HG03558 (cell line): ENCODE measurements around the gene DACH2.
"Not testable (repeated sequence)": the region's sequence is repeated elsewhere in the genome, so short reads cannot be mapped to it uniquely, and the experiment has no call there.

Source experiments
- ATAC-seq: cut with Tn5 transposase; IDR thresholded peaks from one replicate; pipeline ENCODE4 v1.9.1; 2021; ENCODE audit warnings: moderate number of reproducible peaks; ENCODE audit not compliant: unreplicated experiment; ENCODE audit errors: extremely low read depth

Gene DACH2

DNA sequence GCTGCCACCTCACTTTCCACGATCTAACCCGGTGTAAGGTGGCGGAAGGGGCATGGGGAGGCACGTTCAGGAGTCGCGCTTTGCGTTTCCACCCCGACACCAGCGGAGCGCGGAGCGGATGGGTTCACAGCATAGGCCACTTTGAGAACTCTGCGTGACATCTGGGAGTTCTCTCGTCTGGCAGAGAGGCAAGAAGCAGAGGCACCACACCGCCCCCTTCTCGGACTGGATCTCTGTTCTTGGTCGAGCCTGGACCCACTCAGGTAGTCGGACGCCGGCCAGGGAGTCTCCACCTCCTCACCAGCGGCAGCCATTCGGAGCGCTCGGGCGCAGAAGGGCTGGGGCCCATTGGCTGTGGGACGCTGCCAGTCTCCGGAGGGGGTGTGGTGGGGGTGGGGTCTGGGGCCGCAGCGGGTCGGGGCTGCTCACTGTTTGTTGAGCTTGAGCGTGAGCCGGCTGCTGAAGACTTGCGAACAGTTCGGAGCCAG, at the start of gene DACH2:
Gene DACH2 (plus strand): TSS at position 428 of the 488 bp plus-strand sequence.
- peak; percentile 84 for ATAC-seq

DNA sequence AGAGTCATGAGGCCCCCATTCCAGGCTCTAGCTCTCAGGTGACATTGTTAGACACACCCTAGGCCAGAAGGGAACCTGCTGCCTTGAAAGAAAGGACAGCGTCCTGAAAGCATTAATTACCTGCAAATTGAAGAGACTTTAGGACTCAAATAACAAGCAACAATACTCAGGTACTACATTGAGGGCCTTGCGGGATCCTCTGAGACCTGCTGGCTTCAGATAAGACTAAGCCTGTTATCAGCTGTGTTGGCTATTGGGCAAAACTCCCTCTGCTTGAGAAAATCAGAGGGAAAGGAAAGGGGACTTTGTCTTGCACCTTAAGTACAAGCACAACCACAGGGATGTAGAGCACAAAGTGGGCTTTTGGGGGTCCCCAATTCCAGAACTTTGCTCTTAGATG, 45.9 kb upstream of the DACH2 start:
- no peak for ATAC-seq

- no peak for ATAC-seq
Measured at GRCh38 chrX:86103061-86103460, 45.2 kb upstream of the DACH2 start.

- no peak for ATAC-seq
Measured at GRCh38 chrX:86104526-86104925, 43.7 kb upstream of the DACH2 start.

DNA sequence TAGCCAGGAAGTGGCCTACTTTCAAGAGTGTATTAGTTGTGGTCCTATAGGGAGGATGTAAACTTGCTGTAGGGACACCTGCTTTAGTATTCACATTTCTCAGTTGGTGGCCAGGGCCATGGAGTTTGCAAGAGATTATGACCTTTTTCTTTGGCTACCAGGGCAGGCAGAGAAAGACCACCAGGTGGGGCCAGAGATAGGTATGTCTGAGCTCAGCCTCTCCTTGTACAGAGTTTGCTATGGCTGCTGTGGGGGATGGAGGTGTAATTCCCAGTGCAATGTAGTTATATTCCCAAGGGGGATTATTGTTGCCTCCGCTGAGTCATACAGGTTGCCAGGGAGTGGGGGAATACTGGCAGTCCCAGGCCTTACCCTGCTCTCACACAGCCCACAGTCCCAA, 26.3 kb upstream of the DACH2 start:
- no peak for ATAC-seq

GRCh38 chrX:86133761-86134160, 14.5 kb upstream of the DACH2 start:
- ATAC-seq = no peak

DNA sequence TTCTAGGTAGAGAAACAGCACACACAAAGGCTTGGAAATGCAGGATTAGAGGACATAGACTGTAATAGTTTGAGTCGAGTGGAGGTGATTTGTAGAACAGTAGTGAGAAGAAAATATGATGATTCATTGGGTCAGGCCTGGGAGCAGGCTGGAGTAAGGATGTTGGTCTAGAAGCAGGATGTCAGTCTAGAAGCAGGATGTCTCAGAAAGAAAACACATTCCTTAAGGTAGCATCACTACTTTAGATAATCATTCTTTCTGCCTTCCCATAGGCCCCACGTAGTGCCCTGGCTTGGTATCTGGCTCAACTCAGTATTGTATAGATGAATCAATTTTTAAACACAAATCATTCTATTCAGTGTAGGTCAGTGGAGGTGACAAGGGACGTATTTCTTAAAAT, 11.2 kb upstream of the DACH2 start:
- ATAC-seq = no peak

GRCh38 chrX:86141786-86142185, 6.5 kb upstream of the DACH2 start:
- ATAC-seq = no peak

- no peak for ATAC-seq
Measured at GRCh38 chrX:86146102-86146501, 2.1 kb upstream of the DACH2 start.

GRCh38 chrX:86148594-86148993, 343 bp downstream of the DACH2 start:
- no peak for ATAC-seq

DNA sequence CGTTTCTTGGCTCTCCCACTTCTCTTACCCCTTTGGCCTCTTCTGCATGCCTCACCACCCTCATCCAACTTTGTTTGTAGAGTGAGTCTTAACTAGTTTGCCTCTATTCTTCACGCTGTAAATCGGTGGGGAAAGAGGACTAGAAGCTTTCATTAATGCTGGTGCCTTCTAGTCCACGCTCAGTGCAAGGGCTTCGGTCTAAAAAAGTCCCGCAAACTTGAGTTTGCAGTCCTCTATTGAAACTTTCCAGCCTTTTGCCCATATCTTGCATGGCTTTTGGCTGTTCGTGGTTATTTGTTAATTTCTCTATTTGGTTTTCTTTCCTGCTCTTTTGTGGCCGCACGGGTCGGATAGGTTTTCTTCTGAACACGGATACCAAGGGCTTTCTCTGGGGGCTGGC, 868 bp downstream of the DACH2 start:
- ATAC-seq = no peak

DNA sequence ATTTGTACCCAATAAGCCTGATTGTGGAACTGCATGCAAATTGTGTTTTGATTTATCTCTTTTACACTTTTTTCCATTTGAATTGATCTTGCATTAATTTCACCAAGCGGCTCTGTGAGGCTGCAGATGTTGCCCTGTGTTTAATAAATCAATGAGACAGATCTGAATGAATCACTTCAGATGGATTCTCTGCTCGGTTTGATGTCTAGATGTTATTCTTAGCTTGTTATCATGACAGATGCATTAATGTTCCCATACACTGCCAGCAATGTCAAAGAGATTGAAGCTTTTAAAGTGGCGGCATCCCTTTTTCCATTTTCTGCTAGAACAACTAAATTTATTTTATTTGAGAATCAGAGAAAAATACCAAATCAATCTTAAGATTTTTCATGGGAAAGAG, 6.3 kb downstream of the DACH2 start:
- no peak for ATAC-seq

- peak; percentile 87 for ATAC-seq
Measured at GRCh38 chrX:86171366-86171765, 23.1 kb downstream of the DACH2 start.

GRCh38 chrX:86178906-86179305, 30.7 kb downstream of the DACH2 start:
- no peak for ATAC-seq

- not testable (repeated sequence) for ATAC-seq
Measured at GRCh38 chrX:86181325-86181724, 33.1 kb downstream of the DACH2 start.

DNA sequence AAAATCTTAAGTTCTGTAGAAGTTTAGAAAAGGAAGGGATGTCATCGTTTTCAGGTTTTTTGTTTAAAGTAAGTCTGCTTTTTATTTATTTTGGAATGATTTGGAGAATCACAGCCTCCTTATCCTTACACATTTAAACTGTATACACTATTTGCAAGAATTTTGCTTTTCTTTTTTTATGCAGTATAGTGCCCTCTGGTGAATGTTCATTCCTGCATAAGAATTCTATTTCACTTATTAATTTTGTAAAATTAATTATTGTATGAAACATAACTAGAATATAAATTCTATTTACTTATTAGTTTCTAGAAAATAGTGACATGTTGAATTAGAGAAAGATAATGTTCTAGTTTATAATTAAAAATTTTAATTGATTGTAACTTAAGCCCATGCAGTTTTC, 44.6 kb downstream of the DACH2 start:
- no peak for ATAC-seq

DNA sequence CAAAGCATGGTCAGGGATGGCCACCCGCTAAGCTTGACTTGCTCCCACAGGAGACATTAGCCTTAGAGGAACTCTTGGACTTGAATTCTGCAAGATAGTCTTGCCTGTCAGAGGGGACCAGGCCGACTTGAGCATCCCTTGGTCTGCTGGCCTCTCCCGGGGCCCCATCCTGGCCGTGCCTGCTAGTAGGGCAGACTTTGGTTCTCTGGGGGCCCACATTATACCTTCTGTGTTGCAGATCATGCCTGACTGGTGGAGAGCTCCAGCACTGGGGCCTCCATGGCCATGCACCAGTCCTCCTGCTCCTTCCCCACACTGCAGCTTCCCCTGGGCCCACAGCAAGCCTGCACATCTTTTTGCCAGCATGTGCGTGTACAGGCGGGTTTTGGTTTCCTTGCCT, 46.5 kb downstream of the DACH2 start:
- no peak for ATAC-seq

DNA sequence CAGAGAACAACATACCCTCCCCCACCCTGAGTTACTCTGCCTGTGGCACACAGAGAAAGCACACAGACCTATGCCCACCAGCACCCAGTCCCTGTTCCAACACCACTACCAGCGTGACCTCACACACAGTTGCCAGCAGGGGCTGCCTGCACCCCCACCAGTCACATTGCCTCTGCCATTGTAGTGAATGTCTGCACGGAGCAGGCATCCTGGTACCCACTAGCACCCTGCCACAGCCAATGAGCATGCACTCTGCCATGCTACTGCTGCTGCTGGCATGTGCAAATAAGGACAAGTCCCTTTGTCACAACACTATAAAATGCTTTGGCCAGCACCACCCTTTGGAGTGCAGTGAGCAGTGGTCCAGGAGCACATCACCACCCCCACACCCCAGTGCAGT, 47.1 kb downstream of the DACH2 start:
- no peak for ATAC-seq

GRCh38 chrX:86197815-86198214, 49.6 kb downstream of the DACH2 start:
- no peak for ATAC-seq

- ATAC-seq = no peak
Measured at GRCh38 chrX:86210772-86211171, 62.5 kb downstream of the DACH2 start.

DNA sequence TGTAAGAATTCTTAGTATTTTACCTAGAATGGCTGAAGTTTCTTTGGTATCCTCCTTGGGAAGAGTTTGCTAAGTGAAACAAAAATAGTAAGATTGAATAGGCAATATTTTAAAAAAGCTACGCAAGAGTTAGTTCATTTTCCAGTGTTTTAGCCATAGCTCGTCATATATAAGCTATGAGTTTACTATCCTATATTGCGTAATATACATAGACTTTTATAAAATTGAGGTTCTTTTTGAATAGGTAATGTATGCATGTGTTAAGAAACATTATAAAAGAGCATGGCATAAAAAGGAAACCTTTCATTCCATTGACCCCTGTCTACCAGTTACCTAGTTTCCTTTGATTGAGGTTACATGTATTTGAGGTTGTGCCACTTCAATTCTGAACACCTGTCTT, 67.0 kb downstream of the DACH2 start:
- ATAC-seq = no peak

- ATAC-seq = no peak
Measured at GRCh38 chrX:86237482-86237881, 89.2 kb downstream of the DACH2 start.

GRCh38 chrX:86241547-86241946, 93.3 kb downstream of the DACH2 start:
- no peak for ATAC-seq
